Type B pancreatic cell (in vitro differentiated cells): ENCODE measurements around the gene PTPRCAP. TPM values are rescaled to one million over a fixed set of nuclear protein-coding genes. Genes with fewer than 3 reads are reported as not detected.

Experiments
- DNase-seq: peaks from one replicate; pipeline ENCODE4 v3.0.0; 2021; ENCODE audit warnings: mixed read lengths; ENCODE audit not compliant: unreplicated experiment; ENCODE audit errors: extremely low spot score
- H3K27ac Mint-ChIP-seq: 2 replicates; pipeline ENCODE4 v1.8.0; 2021; ENCODE audit warnings: mild to moderate bottlenecking, mixed read lengths
- H3K27me3 Mint-ChIP-seq: 2 replicates; pipeline ENCODE4 v1.8.0; 2021; ENCODE audit warnings: mixed read lengths
- H3K36me3 Mint-ChIP-seq: 2 replicates; pipeline ENCODE4 v1.8.0; 2021; ENCODE audit warnings: mixed read lengths
- H3K4me1 Mint-ChIP-seq: one replicate; pipeline ENCODE4 v1.8.0; 2021; ENCODE audit warnings: mixed read lengths; ENCODE audit not compliant: unreplicated experiment
- H3K4me3 Mint-ChIP-seq: 2 replicates; pipeline ENCODE4 v1.8.0; 2021; ENCODE audit warnings: mild to moderate bottlenecking, mixed read lengths
- H3K9me3 Mint-ChIP-seq: 2 replicates; pipeline ENCODE4 v1.8.0; 2021; ENCODE audit warnings: mixed read lengths
- CTCF ChIP-seq: fragments of 200-600 bp; sonication (generic); conservative IDR thresholded peaks from 2 replicates; pipeline ENCODE4 v1.5.0; 2021; ENCODE audit warnings: antibody characterized with exemption, mild to moderate bottlenecking
- total RNA-seq: library from RNA; stranded (reverse); gene quantifications from 2 replicates; pipeline ENCODE4 v1.2.1, GENCODE V29; 2021; ENCODE audit warnings: low replicate concordance

The PTPRCAP gene
- total RNA-seq, 1 donor from 2014 or later, result 2.0 TPM

- Mint-ChIP-seq H3K27ac (no peak overlapping the region), H3K4me1 (peaks cover 6% of the 10 kb centered on the region), H3K4me3 (no peak overlapping the region), H3K27me3 (peaks cover 24% of the 10 kb centered on the region), H3K9me3 (no peaks in the 10 kb centered on the region), H3K36me3 (no peaks in the 10 kb centered on the region)
- no peak for DNase-seq
- no peak for TF ChIP-seq CTCF
Measured at GRCh38 chr11:67407688-67408163, 29.8 kb downstream of the PTPRCAP start.

DNA sequence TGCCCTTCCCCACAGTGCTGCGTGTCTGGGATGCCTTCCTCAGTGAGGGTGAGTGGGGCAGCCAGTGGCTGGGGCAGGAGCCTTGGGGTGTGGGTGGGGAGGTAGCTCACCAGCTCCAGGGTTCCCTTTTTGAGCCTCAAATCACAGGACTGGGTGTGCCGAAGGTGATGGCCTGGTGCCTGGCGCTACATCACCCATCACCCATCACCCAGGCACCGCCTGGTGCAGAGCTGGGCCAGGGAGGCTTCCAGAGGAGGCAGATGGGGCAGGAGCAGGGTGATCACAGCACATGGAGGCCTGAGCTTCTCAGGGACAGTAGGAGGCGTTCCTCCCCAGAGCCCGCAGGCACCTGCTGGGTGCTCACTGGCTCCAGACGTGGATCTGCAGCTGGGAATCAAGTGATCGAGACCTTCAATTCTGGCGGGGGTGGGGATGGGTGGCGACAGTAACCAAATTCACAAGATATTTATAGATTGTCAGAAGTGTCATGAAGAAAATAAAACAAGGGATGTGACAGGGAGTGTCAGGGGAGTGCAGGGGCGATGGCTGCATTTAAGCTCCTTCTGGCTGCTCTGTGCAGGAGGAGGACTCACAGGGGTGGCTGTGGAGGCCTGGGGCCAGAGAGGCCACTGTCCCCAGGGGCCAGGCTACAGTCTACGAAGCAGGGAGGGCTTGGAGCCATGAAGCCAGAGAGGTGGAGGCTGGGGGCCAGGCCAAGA, 30.4 kb downstream of the PTPRCAP start:
- Mint-ChIP-seq H3K4me1 (peaks cover 6% of the 10 kb centered on the region), H3K9me3 (no peaks in the 10 kb centered on the region), H3K27me3 (peaks cover 18% of the 10 kb centered on the region), H3K4me3 (no peak overlapping the region), H3K27ac (no peak overlapping the region), H3K36me3 (no peaks in the 10 kb centered on the region)
- TF ChIP-seq CTCF, result no peak
- DNase-seq, result no peak

GRCh38 chr11:67406420-67406968, 31.0 kb downstream of the PTPRCAP start:
- Mint-ChIP-seq H3K9me3 (no peaks in the 10 kb centered on the region), H3K27me3 (peaks cover 12% of the 10 kb centered on the region), H3K36me3 (no peaks in the 10 kb centered on the region), H3K4me1 (peaks cover 6% of the 10 kb centered on the region), H3K4me3 (no peak overlapping the region), H3K27ac (no peak overlapping the region)
- TF ChIP-seq CTCF, result no peak
- DNase-seq, result no peak

- Mint-ChIP-seq H3K4me1 (peaks cover 6% of the 10 kb centered on the region), H3K9me3 (no peaks in the 10 kb centered on the region), H3K27me3 (peaks cover 7% of the 10 kb centered on the region), H3K4me3 (no peak overlapping the region), H3K36me3 (no peaks in the 10 kb centered on the region), H3K27ac (no peak overlapping the region)
- DNase-seq, result no peak
- TF ChIP-seq CTCF, result no peak
Measured at GRCh38 chr11:67405688-67406339, 31.7 kb downstream of the PTPRCAP start.

DNA sequence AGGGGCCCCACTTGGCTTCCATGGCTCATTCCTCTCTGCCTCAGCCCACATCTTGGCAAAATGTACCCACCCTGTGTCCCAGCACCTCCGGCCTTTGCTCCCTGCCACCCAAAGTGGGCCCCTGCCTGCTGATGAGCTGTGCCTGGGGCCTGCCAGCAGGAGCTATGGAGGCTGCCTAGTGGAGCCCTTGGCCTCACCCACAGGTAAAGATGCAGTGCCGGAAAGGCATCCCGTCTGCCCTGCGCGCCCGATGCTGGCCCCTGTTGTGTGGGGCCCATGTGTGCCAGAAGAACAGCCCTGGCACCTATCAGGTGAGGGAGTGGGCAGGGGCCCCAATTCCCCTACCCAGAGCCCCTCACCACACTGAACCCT, 32.3 kb downstream of the PTPRCAP start:
- peaks cover 6% of the 10 kb centered on the region for H3K4me1 Mint-ChIP-seq

More for the DNA sequence above, 32.3 kb downstream of the PTPRCAP start:
- Mint-ChIP-seq H3K27ac (no peak overlapping the region), H3K36me3 (no peaks in the 10 kb centered on the region), H3K9me3 (no peaks in the 10 kb centered on the region), H3K27me3 (peaks cover 7% of the 10 kb centered on the region), H3K4me3 (no peak overlapping the region)
- TF ChIP-seq CTCF, result no peak
- no peak for DNase-seq
